NCI-H524 treated with DMSO at 0.1 percent for 48 hours (cell line): ENCODE data around the gene ITGB2.
"Not testable (repeated sequence)": the region's sequence is repeated elsewhere in the genome, so short reads cannot be mapped to it uniquely, and the experiment has no call there.

Experiments
- DNase-seq: peaks from one replicate; lab custom pipeline; 2025; lab: John Stamatoyannopoulos, UW

Gene ITGB2

DNA sequence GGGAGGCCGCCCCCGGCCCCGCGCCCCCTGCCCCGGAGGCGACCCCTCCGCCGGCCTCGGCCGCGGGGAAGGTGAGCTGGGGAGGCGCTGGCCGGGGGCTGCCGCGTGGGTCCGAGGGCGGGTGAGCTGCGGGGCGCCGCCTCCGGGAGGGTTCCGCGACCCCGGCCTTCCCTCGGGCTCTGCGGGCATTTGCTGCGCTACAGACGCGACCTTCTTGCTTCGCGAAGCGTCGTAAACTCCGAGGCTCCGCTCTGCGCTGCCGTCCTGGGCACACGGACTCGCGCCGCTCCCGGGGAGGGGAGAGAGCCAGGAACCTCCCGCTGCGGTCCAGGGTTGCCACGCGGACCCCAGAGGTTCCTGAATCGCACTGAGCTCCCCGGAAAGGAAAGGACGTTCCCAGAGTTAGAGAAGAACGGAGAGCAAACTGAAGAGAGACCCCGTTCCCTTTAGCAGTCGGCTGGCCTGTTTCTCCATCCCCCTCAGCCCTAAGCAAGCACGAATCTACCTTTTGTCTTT lies 19.5 kb upstream of the ITGB2 start:
- no peak for DNase-seq

DNA sequence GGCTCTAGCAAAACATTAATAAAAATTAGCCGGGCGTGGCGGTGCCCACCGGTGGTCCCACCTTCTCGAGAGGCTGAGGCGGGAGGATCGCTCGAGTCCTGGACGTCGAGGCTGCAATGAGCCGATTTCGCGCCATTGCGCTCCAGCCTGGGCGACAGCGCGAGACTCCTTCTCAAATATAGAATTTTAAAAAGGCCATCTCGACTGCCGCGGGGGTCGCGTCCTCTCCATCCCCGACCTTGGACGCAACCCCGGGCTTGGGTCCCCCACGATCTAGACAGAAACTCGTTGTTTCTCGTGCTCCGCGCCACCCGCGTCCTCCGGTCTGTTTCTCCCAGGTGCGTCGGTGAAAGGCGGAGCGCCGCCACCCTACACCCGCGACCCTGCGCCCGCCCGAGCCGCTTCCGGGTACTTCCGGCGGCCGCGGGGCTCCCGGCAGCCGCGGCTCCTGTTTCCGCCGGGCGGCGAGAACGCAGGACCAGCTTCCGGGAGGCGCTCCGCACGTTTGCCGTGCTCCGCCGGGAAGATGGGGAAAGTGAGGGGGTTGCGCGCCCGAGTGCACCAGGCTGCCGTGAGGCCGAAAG lies 18.9 kb upstream of the ITGB2 start, which contains the start of gene SLX9:
Gene SLX9 (plus strand): TSS at position 498 of the 584 bp plus-strand sequence. CDS start 29 bp downstream, at position 527.
- no peak for DNase-seq

DNA sequence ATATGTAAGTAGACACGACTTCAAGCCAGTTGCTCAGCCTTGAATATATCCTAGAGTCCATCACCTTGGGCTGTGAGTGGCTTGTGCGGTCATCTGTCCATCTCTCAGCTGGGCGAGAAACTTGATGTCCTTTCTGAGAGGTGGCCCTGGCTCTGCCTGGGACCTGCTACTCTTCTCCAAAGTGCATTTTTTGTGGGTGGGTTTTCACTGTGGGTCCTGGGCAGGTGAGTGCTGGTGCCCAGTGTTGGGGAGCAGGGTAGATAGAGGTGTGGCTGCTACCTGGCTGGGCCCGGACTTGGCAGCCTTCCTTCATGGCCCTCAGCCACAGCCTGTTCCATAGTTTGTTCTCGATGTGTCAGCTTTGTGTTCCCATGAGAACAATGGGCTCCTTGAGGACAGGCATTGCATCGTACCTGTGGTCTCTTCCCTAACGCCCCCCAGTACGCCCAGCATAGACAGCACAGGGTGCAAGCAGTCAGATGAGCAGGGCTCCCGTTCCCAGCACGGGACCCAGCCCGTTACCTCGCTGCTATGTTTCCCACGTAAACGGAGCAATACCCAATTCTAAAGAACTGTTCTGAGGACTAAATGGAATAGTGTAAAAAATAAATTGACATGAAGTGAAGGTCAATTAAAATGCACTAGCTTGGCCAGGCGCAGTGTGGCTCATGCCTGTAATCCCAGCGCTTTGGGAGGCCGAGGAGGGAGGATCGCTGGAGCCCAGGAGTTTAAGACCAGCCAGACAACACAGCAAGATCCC lies 18.3 kb upstream of the ITGB2 start:
- no peak for DNase-seq

DNA sequence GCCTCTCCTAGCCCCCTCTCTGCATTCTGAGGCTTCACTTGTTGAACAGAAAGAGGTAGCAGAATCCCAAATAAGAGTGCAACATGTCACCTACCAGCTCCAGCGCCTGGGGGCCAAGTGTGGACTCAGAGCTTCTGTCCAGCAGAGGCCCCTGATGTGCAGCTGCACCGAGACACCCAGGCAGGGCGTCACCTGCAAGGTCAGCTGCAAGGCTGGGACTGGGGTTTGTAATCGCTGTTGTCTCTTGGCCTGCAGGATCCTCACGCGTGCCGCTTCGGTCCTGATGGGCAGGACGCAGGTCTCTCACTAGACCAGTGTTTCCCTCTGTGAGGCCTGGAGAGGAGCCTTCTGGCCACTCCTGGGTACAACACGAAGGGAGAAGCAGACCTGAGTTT lies 14.8 kb upstream of the ITGB2 start:
- no peak for DNase-seq

DNA sequence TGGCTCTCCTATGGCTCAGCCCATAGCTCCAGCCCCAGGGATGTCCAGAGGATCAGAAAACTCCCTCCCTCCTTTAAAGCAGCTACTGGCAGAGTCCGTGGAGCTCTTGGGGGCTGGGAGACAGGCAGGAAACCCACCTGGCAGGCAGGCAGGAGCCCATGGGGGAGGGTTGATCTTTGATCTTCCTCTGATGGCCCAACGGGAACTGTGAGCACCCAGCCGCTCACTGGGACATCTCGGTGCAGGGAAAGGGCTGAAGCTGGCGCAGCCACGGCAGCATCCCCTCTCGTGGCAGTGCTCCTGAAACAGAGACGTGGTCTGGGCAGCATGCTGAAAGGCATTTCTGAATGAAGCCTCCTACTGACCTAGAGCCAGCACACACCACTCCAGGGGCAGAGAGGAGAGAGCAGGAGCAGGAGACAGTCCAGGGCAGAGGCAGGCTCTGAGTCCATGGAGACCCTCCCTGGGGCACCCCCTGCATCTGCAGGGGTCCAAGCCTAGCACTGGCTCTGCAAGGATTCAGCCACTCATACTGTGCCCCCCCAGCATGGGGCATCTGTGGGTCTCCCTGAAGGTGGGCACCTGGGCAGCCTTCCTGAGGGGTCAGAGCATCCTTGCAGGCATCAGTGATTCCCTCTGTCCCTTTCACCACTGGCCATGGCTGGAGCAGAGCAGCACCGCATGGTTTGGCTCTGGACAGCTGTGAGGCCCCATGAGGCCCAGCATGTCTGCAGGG lies 14.3 kb upstream of the ITGB2 start:
- no peak for DNase-seq

DNA sequence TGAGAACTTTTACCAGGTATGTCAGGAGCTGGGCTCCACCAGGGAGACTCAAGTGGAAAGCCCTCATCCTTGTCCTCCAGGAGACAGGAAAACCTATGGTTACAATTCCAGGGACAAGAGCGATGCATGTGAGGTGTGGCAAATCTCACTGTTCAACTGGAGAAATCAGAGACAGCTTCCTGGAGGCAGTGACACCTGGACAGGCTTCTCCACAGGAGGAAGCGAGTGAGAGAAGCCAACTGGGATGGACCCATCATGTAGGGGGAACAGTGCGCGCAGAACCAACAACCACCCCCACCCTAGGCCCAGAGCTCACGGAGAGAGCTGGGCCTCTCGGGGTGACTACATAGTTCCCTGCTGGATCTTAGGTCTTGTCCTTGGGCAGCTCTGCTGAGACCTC lies 13.6 kb upstream of the ITGB2 start:
- no peak for DNase-seq

DNA sequence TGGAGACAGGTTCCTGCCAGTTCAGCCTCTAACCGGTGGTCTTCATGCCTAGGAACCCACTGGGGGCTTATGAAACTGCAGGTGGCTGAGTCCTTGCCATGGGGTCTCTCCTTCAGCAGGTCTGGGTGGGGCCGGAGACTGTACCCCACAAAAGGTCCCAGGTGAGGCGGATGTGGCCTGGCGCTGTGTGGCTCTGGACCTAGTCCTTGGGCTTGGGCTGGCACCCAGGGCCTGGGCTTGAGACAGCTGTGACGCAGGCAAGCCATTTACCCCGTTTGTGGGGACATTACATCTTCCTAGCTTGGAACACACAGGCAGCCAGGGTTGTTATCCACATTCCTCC lies 13.2 kb upstream of the ITGB2 start:
- no peak for DNase-seq

DNA sequence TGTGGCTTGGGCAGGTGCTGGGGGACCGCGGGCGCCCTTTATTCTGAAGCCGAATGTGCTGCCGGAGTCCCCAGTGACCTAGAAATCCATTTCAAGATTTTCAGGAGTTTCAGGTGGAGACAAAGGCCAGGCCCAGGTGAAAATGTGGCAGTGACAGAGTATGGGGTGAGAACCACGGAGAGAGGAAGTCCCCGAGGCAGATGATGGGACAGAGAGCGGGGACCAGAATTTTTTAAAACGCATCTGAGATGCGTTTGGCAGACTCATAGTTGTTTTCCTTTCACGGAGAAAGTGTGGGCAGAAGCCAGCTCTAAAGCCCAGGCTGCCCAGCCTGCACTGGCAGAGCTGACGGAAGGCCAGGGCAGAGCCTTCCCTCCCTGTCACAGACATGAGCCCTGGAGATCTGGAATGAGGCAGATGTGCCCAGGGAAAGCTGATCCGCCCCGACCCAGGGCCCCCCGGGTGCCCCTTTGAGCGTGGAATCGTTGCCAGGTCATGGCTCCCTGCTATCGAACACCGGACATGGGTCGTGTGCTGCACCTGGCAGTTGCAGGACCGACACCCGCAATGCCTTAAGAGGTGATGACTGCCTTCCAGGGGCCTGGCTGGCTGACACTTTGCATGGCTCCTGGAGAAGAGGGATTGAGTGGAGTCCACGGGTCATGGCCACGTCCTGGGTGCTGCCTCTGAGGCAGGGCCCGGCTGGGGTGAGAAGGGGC lies 12.7 kb upstream of the ITGB2 start:
- no peak for DNase-seq

DNA sequence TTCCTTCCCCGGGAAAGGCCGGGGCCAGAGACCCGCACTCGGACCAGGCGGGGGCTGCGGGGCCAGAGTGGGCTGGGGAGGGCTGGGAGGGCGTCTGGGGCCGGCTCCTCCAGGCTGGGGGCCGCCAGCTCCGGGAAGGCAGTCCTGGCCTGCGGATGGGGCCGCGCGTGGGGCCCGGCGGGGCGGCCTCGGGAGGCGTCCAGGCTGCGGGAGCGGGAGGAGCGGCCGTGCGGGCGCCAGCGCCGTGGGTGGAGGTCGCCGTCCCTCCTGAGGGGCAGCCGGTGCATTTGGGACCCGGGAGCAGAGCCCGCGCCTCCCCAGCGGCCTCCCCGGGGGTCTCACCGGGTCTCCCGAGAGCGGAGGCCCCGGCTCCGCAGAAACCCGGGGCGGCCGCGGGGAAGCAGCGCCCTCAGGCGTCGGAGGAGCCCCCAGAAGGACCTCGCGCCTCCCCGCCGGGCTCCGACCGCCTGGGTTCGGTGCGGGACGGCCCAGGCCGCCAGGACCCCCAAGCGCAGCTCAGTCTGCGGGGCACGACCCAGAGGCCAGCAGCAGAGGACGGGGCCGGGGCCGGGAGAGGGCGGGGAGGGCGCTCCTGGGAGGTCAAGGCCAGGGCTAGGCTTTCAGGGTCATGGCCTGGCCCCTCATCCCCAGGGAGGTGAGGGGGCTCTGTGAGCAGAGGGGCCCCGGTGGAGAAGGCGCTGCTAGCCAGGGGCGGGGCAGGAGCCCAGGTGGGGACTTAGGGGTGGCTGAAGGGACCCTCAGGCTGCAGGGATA lies 11.9 kb upstream of the ITGB2 start:
- no peak for DNase-seq

DNA sequence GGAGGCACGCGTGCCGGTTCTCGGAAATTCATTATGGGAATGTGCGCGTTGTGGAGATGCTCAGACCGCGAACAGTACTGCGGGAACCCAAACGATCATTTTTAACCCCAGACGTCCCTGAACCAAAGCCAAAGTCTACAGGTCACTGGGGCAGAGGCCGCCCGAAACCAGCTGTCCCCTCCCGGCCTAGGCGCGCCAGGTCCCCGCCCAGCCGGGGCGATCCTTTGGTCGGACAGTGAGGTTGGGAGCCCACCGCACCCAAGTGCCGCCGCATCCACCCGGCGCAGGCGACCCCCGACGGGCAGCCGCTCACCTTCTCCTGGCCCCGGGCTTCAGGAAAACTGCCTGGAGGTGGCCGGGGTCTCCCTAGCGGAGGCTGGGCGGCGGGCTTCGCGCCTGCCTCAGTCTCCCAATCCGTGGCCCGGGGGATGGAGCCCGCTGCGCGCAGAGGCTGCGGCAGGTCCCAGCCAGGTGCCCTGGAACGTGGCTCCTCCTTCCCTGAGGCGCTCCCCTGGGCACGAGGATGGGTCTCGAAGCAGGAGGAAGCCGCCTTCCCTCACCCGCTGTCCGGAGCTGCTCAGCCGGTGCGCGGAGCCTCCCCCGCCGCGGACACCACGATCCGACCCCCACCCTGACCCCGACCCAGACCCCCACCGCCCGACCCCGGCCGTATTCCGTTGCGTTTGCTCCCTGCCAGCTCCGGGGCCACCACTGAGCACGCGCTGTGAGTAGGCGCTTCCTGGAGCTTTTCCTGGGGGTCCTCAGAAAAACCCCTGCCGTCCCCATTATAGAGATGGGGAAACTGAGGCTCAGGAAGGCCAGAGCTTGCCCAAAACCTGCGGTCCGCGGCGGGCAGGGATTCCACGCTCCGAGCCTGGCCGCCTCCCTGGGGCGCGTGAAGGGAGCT lies 11.1 kb upstream of the ITGB2 start:
- no peak for DNase-seq

DNA sequence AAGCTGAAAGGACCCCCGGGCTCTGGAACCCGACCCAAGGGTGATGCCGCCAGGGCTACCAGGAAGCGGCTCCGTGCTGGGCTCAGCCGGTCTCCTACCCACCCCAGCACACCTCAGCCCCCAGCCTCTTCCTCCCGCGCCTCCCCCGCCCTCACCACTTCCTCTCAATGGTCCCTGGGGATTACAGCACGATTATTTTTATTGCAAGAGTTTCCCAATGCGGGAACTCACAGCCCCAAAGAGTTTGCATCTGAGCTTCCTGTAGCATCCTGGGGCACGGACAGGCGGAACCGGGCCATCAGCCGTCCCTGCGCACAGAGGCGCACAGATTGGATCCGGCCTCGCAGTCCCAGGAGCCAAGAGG lies 10.4 kb upstream of the ITGB2 start:
- no peak for DNase-seq

DNA sequence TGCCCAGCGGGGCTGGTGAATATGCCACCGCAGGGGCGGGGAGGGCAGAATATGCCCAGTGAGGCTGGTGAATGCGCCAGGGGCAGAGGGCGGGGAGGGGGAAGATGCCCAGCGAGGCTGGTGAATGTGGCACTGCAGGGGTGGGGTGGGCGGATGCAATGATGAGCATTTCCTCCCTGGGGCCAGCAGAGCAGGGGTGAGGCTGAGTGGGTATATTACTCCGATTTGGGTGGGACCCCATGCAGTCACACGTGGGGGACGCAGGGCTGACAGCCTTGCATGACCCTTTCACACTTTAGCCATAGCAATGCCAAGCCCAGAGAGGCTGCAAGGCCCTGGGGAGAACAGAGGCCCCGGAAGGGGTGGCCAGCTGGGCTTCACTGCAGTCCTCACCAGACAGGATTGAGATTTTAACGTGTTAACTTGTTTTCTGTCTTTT lies 9.9 kb upstream of the ITGB2 start:
- DNase-seq = no peak

DNA sequence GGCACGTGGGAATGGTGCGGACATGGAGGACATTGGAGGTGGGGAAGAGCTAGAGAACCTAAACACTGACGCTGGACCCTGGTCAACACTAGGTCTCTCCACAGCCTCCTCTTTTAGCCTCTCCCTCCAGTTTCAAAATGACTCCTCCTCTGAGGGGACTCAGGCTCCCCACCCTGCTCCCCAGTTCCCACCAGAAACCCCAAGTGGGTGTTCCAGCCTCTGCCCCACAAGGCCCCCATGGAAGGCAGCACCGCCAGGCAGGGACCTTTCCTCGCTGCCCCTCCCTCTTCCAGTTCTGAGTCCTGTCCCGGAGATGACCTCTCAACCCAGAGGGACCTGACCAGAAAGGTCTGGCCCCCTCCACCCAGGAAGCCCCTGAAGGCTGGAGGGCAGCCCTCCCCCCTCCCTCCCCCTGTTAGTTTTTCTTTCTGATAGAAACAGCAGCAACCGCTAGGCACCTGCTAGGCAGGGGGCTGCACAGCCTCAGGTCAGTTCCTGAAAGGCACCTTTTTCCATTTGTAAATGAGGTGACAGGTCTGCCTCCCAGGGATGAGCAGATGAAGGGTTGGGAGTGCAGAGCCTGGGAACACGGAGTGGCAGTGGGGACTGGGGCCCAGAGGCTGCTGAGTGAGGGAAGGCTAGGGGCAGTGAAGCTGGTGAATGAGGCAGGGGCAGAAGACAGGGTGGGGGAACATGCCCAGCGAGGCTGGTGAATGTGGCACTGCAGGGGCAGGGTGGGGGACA lies 9.3 kb upstream of the ITGB2 start:
- DNase-seq = no peak

DNA sequence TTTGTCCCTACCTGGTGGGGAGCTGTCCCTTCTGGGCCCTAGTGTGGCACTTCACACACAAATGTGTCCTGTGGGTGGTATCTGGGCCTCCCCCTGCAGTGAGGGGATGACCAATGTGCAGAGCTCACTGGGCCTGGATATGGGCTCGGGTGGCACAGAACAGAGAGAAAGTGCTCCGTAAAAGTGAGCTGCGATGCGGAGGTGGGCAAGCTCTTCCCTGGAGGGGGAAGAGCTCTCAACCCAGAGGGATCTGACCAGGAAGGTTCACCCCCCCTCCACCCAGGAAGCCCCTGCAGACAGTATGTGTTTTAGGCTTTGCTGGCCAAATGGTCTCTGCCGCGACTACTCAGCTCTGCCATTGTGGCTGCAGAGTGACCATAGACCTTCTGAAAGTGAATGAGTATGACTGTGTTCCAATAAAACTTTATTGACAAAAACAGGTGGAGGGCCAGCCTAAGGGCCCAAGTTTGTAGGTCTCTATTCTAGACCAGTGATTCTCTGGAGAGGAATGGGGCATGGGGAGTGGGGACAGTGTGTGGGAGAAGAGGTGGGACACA lies 8.6 kb upstream of the ITGB2 start:
- DNase-seq = no peak

DNA sequence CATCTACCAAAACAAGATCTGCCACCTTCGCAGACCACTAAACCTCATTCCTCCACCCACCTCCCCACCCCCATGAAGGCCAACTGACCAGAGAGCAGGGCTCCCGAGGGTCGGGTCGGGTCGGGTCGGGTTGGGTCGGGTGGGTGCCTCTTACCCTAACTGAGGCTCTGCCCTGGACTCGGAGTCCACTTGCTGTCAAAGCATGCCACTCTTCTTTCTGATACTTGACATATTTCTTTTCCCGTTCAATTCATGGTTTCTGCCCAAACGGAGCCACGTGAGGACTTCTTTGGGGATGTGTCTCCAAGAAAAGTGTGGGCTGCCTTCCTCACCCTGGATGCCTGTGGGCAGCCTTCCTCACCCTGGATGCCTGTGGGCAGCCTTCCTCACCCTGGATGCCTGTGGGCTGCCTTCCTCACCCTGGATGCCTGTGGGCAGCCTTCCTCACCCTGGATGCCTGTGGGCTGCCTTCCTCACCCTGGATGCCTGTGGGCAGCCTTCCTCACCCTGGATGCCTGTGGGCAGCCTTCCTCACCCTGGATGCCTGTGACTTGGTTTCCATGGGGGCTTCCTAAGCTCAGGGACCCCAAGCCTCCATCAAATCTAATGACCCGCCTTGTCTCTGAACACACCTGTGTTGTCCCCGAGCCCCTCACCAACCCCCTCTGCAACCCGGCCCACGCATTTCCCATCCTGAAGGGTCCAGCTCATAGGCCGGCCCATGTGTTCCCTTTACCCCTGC lies 8.0 kb upstream of the ITGB2 start:
- not testable (repeated sequence) for DNase-seq

DNA sequence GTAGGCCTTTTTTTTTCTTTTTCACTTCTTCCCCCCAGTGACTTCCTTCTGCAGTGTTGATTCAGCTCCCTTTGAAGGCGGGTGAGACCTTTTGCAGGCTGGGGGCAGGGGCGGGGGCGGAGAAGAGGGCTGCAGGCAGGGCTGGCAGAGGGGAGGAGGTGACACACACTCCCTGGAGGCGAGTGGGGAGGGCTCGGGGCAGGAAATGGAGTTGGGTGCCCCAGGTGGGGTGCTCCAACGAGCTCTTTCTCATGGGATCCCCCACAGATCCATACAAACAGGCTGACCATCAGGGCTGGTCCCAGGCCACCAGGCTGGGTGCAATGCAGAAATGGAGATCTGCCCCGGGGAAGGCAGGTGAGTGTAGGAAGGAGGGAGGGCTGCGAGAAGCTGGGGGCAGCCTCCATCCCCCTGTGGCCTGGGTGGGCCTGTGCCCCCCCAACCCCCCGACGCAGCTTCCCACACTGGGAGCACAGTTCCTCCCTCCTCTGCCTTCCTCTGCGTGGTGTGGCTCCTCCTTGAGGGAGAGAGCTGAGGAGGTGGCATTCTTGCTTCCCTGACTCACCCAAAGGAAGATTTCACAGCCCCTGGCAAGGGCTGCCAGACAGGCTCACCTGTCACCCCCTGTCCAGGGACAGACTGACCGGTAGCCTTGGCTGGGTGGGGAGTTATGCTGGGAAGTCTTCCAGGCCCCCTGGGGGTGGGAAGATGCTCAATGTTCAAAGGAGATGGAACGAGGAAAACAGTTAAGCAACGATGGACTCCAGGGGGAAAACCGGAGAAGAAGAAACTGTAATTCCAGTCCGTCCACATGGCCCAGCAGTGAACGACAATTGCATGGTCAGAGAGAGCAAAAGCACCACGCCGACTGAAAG lies 7.1 kb upstream of the ITGB2 start:
- no peak for DNase-seq

DNA sequence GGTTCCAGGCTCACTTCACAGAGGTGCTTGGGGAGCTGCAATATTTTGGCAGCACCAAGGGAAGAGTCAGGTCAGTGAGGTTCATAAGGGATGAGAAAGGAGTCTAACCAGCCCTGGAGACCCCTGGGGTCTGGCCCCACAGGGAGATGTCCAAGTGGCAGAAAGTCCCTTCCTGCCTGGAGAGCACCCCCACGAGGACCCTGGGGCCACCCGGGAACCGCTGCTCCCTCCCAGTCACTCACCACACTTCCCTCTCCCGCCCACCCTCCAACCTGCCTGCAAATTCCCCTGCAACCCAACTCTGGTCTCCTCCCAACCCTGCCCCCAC lies 6.5 kb upstream of the ITGB2 start:
- DNase-seq = no peak
